Transverse colon (tissue), 4 donors: ENCODE data around the gene EDDM13. TPM values are rescaled to one million over a fixed set of nuclear protein-coding genes. Genes with fewer than 3 reads are reported as not detected.

Experiments
- DNase-seq: peaks from one replicate; pipeline ENCODE4 v3.0.0-alpha.2; 2019
- H3K27ac ChIP-seq, 4 donors: fragments of 200-600 bp; sonication (generic); 2 replicates each; pipeline ENCODE4 v1.5.1; 2016 to 2018; ENCODE audit warnings: inconsistent platforms in 4 of 4
- H3K27me3 ChIP-seq: fragments of 200-600 bp; sonication (generic); 2 replicates; pipeline ENCODE4 v1.5.1; 2017; ENCODE audit warnings: inconsistent platforms
- H3K36me3 ChIP-seq, 4 donors: fragments of 200-600 bp; sonication (generic); 2 replicates each; pipeline ENCODE4 v1.5.1; 2017 to 2019; ENCODE audit warnings: inconsistent platforms in 4 of 4
- H3K4me1 ChIP-seq, 4 donors: fragments of 200-600 bp; sonication (generic); 2 replicates each; pipeline ENCODE4 v1.5.1; 2017 to 2020; ENCODE audit warnings: inconsistent platforms in 4 of 4
- H3K4me3 ChIP-seq, 4 donors: fragments of 200-600 bp; sonication (generic); 1 replicate in 1 of 4; 2 replicates in 3 of 4; pipeline versions ENCODE4 v1.5.1 to v1.6.1; 2017 to 2019; ENCODE audit warnings: inconsistent platforms in 4 of 4
- H3K9me3 ChIP-seq, 2 donors: fragments of 200-600 bp; sonication (generic); 2 replicates each; pipeline ENCODE4 v1.5.1; 2017 to 2019; ENCODE audit warnings: inconsistent platforms in 2 of 2
- EP300 ChIP-seq: sonication (generic); formaldehyde crosslinking; IDR thresholded peaks from one replicate; pipeline ENCODE4 v1.6.1; 2017; ENCODE audit warnings: antibody characterized with exemption, low read depth
- POLR2A ChIP-seq: fragments of 450-650 bp; IDR thresholded peaks from one replicate; pipeline ENCODE4 v1.6.1; 2016; ENCODE audit warnings: antibody characterized with exemption, mild to moderate bottlenecking, moderate library complexity
- POLR2AphosphoS5 ChIP-seq, 3 donors: sonication (generic); formaldehyde crosslinking; IDR thresholded peaks; one replicate each; pipeline ENCODE4 v1.6.1; 2016; ENCODE audit warnings: antibody characterized with exemption in 3 of 3
- WGBS, 2 donors: methylation state at CpG; one replicate each; pipeline ENCODE4 v1.1.5; 2018; ENCODE audit warnings: low coverage in 1 of 2; 5-methylcytosine and 5-hydroxymethylcytosine counted together
- in situ Hi-C, 4 donors: fragments of 200-750 bp; cut with MboI; loops; one replicate each; pipeline versions ENCODE4 v1.15.0 to v1.15.1; 2017; ENCODE audit warnings: low sequenced_read_pairs in 3 of 4, low pct_ligation_motif_present in 1 of 4, low pct_unique_long_range_greater_than_20kb in 1 of 4
- intact Hi-C: fragments of 100-400 bp; cut with DNase I; formaldehyde crosslinking; loops from one replicate; pipeline ENCODE4 v1.15.1; 2023; ENCODE audit warnings: low total_unique reads
- total RNA-seq, 4 donors: library from RNA; depleted of rRNA; stranded (reverse); fragments of >200 nt; gene quantifications; one replicate each; pipeline ENCODE4 v1.1.0, GENCODE V29; 2016
- TF ChIP-seq, protein P1 (sequence below), 5 experiments: fragments of 200-600 bp in 3 of 5; fragments of 450-650 bp in 2 of 5; sonication (generic) in 3 of 5; IDR thresholded peaks; 1 replicate in 2 of 5; 2 replicates in 3 of 5; pipeline ENCODE4 v1.5.1; 2016 to 2017; ENCODE audit warnings: antibody characterized with exemption in 5 of 5, inconsistent platforms in 3 of 5, mild to moderate bottlenecking in 2 of 5, moderate library complexity in 1 of 5

The EDDM13 gene
- total RNA-seq, 4 donors from 2014 or later, result not detected

DNA sequence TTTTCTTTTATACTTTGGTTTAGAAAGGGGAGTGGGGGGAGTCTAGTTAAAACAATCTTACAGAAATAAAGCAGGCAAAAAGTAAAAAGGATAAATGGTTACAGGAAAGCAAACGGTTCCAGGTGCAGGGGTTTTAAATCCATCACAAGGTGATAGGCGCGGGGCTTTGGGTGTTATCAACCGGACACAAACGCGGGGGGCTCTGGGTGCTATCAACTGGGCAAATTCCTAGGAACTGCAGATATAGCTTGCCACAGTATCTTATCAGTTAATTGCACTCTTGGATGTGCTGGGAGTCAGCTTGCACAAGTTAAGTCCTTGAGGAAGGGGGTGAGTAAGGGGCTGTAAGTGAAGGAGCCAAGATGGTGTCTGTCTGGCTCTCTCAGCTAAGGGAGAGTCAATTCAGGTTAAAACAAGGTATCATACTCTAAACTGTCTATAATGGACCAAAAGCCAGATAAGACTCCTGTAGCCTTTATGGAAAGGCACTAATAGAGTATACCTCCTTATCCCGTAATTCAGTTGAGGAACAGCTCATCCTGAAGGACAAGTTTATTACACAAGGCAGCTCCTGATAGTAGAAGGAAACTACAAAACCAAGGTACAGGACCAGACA lies 74.7 kb downstream of the EDDM13 start:
- Histone ChIP-seq H3K27me3 (no peaks in the 10 kb centered on the region), H3K27ac (no peak overlapping the region), H3K9me3 (no peaks in the 10 kb centered on the region), H3K36me3 (no peaks in the 10 kb centered on the region), H3K4me3 (no peak overlapping the region), H3K4me1 (no peaks in the 10 kb centered on the region)
- whole genome bisulfite sequencing, 2 donors, result 71 to 73% methylated on average over 3 to 7 of the region's 7 CpGs
- TF ChIP-seq, protein P1, sequence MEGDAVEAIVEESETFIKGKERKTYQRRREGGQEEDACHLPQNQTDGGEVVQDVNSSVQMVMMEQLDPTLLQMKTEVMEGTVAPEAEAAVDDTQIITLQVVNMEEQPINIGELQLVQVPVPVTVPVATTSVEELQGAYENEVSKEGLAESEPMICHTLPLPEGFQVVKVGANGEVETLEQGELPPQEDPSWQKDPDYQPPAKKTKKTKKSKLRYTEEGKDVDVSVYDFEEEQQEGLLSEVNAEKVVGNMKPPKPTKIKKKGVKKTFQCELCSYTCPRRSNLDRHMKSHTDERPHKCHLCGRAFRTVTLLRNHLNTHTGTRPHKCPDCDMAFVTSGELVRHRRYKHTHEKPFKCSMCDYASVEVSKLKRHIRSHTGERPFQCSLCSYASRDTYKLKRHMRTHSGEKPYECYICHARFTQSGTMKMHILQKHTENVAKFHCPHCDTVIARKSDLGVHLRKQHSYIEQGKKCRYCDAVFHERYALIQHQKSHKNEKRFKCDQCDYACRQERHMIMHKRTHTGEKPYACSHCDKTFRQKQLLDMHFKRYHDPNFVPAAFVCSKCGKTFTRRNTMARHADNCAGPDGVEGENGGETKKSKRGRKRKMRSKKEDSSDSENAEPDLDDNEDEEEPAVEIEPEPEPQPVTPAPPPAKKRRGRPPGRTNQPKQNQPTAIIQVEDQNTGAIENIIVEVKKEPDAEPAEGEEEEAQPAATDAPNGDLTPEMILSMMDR (IDR thresholded peaks at IDR 0.05), result no peak
- TF ChIP-seq POLR2A, result no peak
- no peak for TF ChIP-seq POLR2AphosphoS5 (IDR thresholded peaks at IDR 0.05)
- no peak for TF ChIP-seq EP300
- in situ Hi-C loops (loop anchor here in 3 of 4 donors (10.0 to 25.0 kb wide), 4 partner anchors 92 to 285 kb away; no protein-coding TSS in a partner anchor), intact Hi-C loops (loop anchor here (10.0 kb wide), 1 partner anchor 272 kb away; no protein-coding TSS in a partner anchor)
- DNase-seq, result no peak

DNA sequence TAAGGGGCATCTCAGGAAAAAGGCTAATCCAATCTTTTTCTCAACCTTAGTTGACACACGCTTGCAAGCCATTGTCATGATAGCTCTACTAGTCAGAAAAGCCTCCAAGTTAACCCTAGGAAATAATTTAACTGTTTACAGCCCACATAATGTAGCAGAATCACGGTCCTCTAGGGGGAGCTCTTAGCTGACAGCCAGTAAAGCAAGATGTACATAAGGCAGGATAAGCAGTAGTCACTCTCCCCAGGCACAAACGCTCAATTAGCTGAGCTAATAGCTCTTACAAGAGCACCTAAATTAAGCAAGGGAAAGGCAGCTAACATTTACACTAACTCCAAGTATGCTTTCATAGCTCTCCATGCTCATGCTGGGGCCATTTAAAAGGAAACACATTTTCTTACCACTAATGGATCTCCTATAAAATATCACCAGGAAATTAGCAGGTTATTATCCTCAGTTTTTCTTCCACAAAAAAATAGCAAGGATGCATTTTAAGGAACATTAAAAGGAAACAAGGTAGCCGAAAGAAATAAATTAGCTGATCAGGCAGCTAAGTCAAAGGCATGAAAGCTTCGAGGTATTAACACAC lies 75.8 kb downstream of the EDDM13 start:
- no peak for DNase-seq
- H3K4me1 ChIP-seq, result no peaks in the 10 kb centered on the region
- no peak overlapping the region for H3K27ac ChIP-seq
- H3K9me3 ChIP-seq, result no peaks in the 10 kb centered on the region
- intact Hi-C loops, result loop anchor here (10.0 kb wide), 1 partner anchor 274 kb away; no protein-coding TSS in a partner anchor
- no peaks in the 10 kb centered on the region for H3K27me3 ChIP-seq
- TF ChIP-seq EP300, result no peak
- TF ChIP-seq, protein P1 (IDR thresholded peaks at IDR 0.05), result peak in 2 of 5 experiments; percentile 15
- H3K36me3 ChIP-seq, result no peaks in the 10 kb centered on the region
- WGBS, 2 donors, result 52 to 54% methylated on average over 5 of the region's 5 CpGs
- in situ Hi-C loops, result loop anchor here in 3 of 4 donors (10.0 to 25.0 kb wide), 4 partner anchors 94 to 286 kb away; no protein-coding TSS in a partner anchor
- no peak overlapping the region for H3K4me3 ChIP-seq

DNA sequence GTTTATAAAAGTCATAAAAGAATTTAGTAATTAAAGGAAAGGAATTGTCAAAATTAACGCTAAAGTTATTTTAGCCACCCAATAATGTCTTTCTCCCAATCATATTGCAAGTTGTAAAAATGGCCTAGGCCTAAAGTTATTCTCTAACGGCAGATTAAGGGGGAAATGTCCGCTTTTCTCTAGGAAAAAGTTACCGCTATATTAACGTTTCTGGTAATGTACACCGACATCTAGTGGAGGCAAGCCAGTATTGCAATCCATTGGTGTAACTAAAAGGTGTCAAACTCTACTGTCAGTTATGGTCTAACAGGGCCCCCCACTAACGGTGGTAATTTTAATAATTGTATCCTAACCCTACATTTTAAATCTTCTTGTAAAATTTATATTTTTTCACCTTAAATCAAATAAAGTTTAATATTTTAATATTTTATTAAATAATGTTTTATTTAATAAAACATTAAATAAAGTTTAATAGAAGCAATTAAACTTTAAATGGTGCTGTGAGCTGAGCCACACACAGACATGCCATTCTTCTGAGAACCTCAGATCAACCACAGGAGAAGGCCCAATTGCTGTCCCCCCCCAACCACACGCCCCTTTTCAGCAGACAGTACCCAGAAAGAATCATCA lies 78.0 kb downstream of the EDDM13 start:
- in situ Hi-C loops (no loop called here), intact Hi-C loops (loop anchor here (10.0 kb wide), 1 partner anchor 96 kb away; no protein-coding TSS in a partner anchor)
- Histone ChIP-seq H3K27me3 (no peaks in the 10 kb centered on the region), H3K9me3 (no peaks in the 10 kb centered on the region), H3K27ac (no peak overlapping the region), H3K36me3 (no peaks in the 10 kb centered on the region), H3K4me3 (no peak overlapping the region), H3K4me1 (no peaks in the 10 kb centered on the region)
- peak; percentile 29 for DNase-seq
- TF ChIP-seq POLR2AphosphoS5 (IDR thresholded peaks at IDR 0.05) (no peak), POLR2A (no peak)
- TF ChIP-seq, protein P1 (IDR thresholded peaks at IDR 0.05), result peak; percentile 69 to 96 (median 83)
- 14 to 16% methylated on average over 8 of the region's 8 CpGs for WGBS, 2 donors

DNA sequence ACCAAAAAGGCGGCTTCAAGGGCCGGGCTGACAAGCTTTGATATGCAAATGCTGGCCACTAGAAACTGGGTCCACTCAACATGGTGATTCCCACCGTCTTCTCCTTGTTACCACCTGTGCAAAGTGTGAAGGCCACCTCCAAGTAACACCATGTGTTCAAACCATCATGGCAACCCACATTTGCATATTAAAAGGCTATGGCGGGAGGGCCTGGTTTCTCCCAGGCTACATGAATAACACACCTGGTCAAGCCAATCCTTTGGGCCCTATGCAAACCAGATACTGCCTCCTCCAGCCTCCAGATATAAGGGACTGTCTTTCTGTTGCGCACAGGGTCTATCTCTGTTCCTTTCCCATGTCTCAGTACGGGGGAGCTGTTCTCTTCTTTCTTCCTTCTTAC lies 78.7 kb downstream of the EDDM13 start:
- in situ Hi-C loops, result no loop called here
- no peak overlapping the region for H3K27ac ChIP-seq
- H3K36me3 ChIP-seq, result no peaks in the 10 kb centered on the region
- H3K4me1 ChIP-seq, result no peaks in the 10 kb centered on the region
- WGBS, 2 donors, result 72 to 97% methylated on average over 5 to 6 of the region's 6 CpGs
- intact Hi-C loops, result loop anchor here (10.0 kb wide), 1 partner anchor 96 kb away; no protein-coding TSS in a partner anchor
- no peak for TF ChIP-seq EP300
- H3K9me3 ChIP-seq, result no peaks in the 10 kb centered on the region
- DNase-seq, result no peak
- no peak overlapping the region for H3K4me3 ChIP-seq
- H3K27me3 ChIP-seq, result no peaks in the 10 kb centered on the region
